Fibroblast of villous mesenchyme (primary cell): ENCODE data around the gene CAPN15. TPM values are rescaled to one million over a fixed set of nuclear protein-coding genes. Genes with fewer than 3 reads are reported as not detected.
A peak's percentile ranks its signal among the peaks of the same experiment; 100 is the strongest.

Experiments
- DNase-seq: peaks from one replicate; pipeline ENCODE4 v3.0.0-alpha.2; 2010; ENCODE audit warnings: low read depth
- H3K4me3 ChIP-seq: 2 replicates; pipeline ENCODE4 v1.5.1; 2011; ENCODE audit warnings: low read depth, mild to moderate bottlenecking, low read length
- total RNA-seq: library from RNA; depleted of rRNA; stranded (reverse); fragments of >200 nt; gene quantifications from 2 replicates; pipeline ENCODE4 v1.2.3, GENCODE V29; 2012
- TF ChIP-seq, protein P1 (sequence below): IDR thresholded peaks from 2 replicates; pipeline ENCODE4 v1.5.1; 2012; ENCODE audit warnings: low read depth, mild to moderate bottlenecking, low read length; ENCODE audit not compliant: insufficient read depth

The CAPN15 gene
- total RNA-seq, 1 donor: 37.1 TPM

DNA sequence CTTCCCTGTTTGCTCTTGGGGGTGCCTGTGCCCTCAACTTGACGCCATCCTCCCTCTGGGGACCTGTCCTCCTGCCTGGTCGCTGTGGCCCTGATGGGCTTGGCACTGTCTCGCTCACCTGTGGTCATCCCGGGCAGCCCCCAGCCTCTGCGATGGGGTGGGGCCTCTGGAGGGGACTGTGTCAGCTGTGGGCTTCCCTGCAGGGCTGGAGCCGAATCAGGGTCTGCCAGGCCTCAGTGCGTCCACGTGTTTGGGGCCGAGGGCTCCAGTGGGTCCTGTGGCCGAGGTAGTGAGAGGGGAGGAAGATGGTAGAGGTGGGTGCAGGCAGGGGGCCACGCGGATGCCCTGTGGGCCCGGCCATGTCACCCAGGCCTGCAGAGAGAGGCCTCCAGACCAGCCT is 50.3 kb downstream of the CAPN15 start:
- no peak for DNase-seq
- no peak overlapping the region for H3K4me3 ChIP-seq
- TF ChIP-seq, protein P1, sequence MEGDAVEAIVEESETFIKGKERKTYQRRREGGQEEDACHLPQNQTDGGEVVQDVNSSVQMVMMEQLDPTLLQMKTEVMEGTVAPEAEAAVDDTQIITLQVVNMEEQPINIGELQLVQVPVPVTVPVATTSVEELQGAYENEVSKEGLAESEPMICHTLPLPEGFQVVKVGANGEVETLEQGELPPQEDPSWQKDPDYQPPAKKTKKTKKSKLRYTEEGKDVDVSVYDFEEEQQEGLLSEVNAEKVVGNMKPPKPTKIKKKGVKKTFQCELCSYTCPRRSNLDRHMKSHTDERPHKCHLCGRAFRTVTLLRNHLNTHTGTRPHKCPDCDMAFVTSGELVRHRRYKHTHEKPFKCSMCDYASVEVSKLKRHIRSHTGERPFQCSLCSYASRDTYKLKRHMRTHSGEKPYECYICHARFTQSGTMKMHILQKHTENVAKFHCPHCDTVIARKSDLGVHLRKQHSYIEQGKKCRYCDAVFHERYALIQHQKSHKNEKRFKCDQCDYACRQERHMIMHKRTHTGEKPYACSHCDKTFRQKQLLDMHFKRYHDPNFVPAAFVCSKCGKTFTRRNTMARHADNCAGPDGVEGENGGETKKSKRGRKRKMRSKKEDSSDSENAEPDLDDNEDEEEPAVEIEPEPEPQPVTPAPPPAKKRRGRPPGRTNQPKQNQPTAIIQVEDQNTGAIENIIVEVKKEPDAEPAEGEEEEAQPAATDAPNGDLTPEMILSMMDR: no peak

DNA sequence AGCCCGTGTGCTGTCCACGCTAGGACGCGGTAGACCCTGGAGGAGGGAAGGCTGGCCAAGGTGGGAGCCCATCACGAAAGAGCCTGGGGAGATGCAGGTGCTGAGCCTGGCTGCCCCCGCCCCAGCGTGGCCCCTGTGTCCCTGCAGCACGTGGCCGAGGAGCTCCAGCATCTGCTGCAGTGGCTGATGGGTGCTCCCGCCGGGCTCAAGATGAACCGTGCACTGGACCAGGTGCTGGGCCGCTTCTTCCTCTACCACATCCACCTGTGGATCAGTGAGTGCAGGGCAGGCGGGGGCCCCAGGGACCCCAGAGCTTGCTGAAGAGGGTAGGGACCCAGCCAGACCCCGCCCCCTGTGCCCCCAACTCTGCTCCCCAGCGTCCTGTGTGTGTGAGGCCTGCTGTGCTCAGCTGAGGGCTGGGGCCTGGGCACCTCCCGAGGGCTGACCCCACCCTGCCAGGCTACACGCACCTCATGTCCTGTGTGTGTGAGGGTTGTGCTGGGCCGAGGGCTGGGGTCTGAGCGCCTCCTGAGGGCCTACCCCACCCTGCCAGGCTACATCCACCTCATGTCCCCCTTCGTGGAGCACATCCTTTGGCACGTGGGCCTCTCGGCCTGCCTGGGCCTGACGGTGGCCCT is 50.8 kb downstream of the CAPN15 start:
- no peak overlapping the region for H3K4me3 ChIP-seq
- no peak for DNase-seq
- TF ChIP-seq, protein P1: no peak

DNA sequence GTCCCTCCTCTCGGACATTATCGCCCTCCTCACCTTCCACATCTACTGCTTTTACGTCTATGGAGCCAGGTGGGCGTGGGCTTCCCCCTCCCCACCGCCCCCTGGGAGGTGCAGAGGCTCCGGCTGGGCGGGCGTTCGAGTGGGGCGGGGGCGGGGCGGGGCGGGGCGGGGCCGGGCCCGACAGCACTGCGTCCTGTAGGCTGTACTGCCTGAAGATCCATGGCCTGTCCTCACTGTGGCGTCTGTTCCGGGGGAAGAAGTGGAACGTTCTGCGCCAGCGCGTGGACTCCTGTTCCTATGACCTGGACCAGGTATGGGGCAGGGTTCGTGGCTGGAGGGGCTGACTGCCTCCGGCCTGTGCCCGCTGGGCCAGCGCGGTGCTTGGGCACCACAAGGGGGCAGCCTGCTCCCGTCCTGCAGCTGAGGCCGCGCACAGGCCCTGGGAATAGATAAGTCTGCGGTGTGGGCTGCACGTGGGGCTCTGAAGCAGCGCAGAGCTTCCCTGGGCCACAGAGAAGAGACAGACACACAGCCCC is 51.4 kb downstream of the CAPN15 start:
- peak overlapping the region; percentile 41 for H3K4me3 ChIP-seq
- peak; percentile 84 for DNase-seq
- TF ChIP-seq, protein P1: peak; percentile 90

DNA sequence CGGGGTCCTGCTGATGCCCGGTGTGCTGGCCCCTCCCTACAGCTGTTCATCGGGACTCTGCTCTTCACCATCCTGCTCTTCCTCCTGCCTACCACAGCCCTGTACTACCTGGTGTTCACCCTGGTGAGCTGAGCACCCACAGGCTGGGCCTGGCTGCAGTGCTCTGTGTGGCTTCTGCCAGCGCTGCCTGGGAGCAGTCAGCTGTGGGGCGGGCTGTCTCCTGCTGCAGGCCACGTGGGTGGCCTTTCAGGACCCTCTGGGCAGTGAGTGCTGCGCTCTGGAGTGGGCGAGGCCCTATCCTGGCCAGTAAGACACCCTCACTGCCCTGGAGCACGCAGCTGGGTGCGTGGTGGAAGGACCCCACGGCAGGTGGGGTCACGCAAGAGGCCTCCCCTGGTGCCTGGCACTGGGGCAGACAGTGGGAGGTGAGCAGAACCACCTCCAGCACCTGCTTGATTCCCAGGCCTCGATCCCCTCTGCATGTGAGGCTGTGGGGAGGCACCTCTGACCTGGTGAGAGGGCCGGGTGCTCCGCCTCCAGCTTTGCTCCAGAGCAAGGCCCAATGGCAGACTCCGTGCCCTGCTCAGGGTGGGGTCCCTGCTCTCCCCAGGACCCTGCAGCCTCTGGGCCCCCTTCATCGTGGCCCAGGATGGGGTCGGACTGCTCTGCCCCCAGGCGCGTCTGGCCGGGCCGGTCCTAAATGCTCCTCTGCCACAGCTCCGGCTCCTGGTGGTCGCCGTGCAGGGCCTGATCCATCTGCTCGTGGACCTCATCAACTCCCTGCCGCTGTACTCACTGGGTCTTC is 52.8 kb downstream of the CAPN15 start:
- H3K4me3 ChIP-seq: no peak overlapping the region
- TF ChIP-seq, protein P1: no peak
- DNase-seq: no peak

DNA sequence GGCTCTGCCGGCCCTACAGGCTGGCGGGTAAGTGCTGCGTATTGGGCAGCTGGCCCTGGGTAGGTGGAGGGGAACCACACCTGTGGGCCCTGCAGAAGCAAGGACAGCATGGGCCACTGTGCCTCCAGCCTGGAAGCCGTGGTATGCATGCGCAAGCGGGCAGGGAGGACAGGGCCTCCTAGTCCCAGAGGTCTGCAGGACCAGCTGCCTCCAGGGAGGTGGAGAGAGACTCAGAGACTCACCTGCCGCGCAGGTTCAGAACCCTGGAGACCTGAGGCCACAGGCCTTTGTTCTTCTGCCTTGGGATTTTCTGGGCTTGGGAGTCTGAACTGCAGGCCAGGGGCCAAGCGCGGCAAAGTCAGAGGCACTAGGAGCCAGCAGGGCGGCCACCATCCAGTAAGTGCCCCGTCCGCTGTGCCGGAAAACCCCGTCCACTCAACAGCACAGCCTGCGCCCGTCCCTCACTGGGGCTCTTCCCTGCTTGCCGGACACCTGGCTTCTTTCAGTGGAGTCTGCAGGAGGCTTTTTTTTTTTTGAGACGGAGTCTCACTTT is 53.5 kb downstream of the CAPN15 start:
- TF ChIP-seq, protein P1: no peak
- DNase-seq: no peak
- H3K4me3 ChIP-seq: no peak overlapping the region

DNA sequence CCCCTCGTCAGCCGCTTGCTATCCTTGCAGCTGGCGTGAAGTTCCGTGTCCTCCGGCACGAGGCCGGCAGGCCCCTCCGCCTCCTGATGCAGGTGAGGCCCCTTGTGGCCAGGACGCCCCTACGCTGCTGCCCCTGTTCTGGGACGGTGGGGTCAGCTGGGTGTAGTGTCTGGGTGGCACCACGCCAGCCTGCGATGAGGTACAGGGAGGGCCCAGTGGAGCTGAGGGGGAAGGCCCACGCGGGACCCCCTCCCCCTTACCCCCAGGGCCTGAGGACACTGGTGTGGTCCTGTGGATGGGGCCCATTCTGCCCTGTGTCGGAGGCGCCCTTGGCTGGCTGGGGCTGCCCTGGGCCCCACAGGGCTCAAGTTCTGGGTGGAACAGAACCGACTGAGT is 54.7 kb downstream of the CAPN15 start:
- TF ChIP-seq, protein P1: no peak
- no peak for DNase-seq
- no peak overlapping the region for H3K4me3 ChIP-seq
